ENCODE measurements around the gene HDAC2. TPM values are rescaled to one million over a fixed set of nuclear protein-coding genes. Genes with fewer than 3 reads are reported as not detected.

The HDAC2 gene
- total and polyA plus RNA-seq, 8 donors: 72.7 to 236 (median 198) TPM

GRCh38 chr6:113967777-113968176, 3.2 kb downstream of the HDAC2 start:
- DNase-seq (no peak), ATAC-seq (no peak)
- Histone ChIP-seq H3K4me1 (peaks cover 17 to 47% of the 10 kb centered on the region in 2 donors), H3K27ac (no peak overlapping the region), H3K36me3 (no peaks in the 10 kb centered on the region), H3K4me3 (no peak overlapping the region), H3K9me3 (no peaks in the 10 kb centered on the region), H3K27me3 (no peaks in the 10 kb centered on the region)
- intact Hi-C loops (cut with DNase I): no loop called here
- no peak for TF ChIP-seq CTCF (IDR thresholded peaks at IDR 0.05)

GRCh38 chr6:113960795-113961194, 10.2 kb downstream of the HDAC2 start:
- Histone ChIP-seq H3K4me1 (peaks cover 0 to 17% of the 10 kb centered on the region in 2 donors), H3K36me3 (peaks cover 0 to 13% of the 10 kb centered on the region in 2 donors), H3K4me3 (no peak overlapping the region), H3K27ac (no peak overlapping the region), H3K9me3 (no peaks in the 10 kb centered on the region), H3K27me3 (no peaks in the 10 kb centered on the region)
- intact Hi-C loops (cut with DNase I): no loop called here
- no peak for TF ChIP-seq CTCF (IDR thresholded peaks at IDR 0.05)
- DNase-seq: no peak
- no peak for ATAC-seq

- DNase-seq (no peak), ATAC-seq (no peak)
- Histone ChIP-seq H3K9me3 (no peaks in the 10 kb centered on the region), H3K27me3 (no peaks in the 10 kb centered on the region), H3K36me3 (peaks cover 0 to 29% of the 10 kb centered on the region in 2 donors), H3K27ac (no peak overlapping the region), H3K4me1 (peaks cover 0 to 11% of the 10 kb centered on the region in 2 donors), H3K4me3 (no peak overlapping the region)
- intact Hi-C loops (cut with DNase I): no loop called here
- no peak for TF ChIP-seq CTCF (IDR thresholded peaks at IDR 0.05)
Measured at GRCh38 chr6:113959235-113959634, 11.7 kb downstream of the HDAC2 start.

GRCh38 chr6:113954653-113955052, 16.3 kb downstream of the HDAC2 start:
- Histone ChIP-seq H3K27me3 (no peaks in the 10 kb centered on the region), H3K4me3 (no peak overlapping the region), H3K36me3 (peaks cover 0 to 66% of the 10 kb centered on the region in 2 donors), H3K9me3 (no peaks in the 10 kb centered on the region), H3K4me1 (no peaks in the 10 kb centered on the region), H3K27ac (no peak overlapping the region)
- DNase-seq (no peak), ATAC-seq (no peak)
- intact Hi-C loops (cut with DNase I): no loop called here
- no peak for TF ChIP-seq CTCF (IDR thresholded peaks at IDR 0.05)

GRCh38 chr6:113953346-113953745, 17.6 kb downstream of the HDAC2 start:
- intact Hi-C loops (cut with DNase I): no loop called here
- Histone ChIP-seq H3K36me3 (peaks cover 0 to 75% of the 10 kb centered on the region in 2 donors), H3K9me3 (no peaks in the 10 kb centered on the region), H3K27ac (no peak overlapping the region), H3K4me3 (no peak overlapping the region), H3K27me3 (no peaks in the 10 kb centered on the region), H3K4me1 (no peaks in the 10 kb centered on the region)
- DNase-seq (no peak), ATAC-seq (no peak)
- no peak for TF ChIP-seq CTCF (IDR thresholded peaks at IDR 0.05)

All from left lung (tissue), 10 donors.